ENCODE measurements around the gene ZNF514.
"Not testable (repeated sequence)": the region's sequence is repeated elsewhere in the genome, so short reads cannot be mapped to it uniquely, and the experiment has no call there.

Gene ZNF514

GRCh38 chr2:95159690-95160449 lies at the start of gene ZNF514:
ZNF514 (minus strand) TSS chr2:95159848; CDS start chr2:95153253, 6,595 bp downstream.
- FAIRE-seq (no peak), DNase-seq (ENCODE audit: insufficient read length, low spot score) (peak; percentile 75)
- peak; percentile 27; the same call in 1 of the 2 replicates for TF ChIP-seq POLR2A (IDR thresholded peaks at IDR 0.05; ENCODE audit: low read depth, low read length)

GRCh38 chr2:95208106-95208505 lies 48.5 kb upstream of the ZNF514 start:
- FAIRE-seq (no peak), DNase-seq (ENCODE audit: insufficient read length, low spot score) (no peak)
- no peak for TF ChIP-seq POLR2A (IDR thresholded peaks at IDR 0.05; ENCODE audit: low read depth, low read length)

GRCh38 chr2:95207111-95207961 lies 47.7 kb upstream of the ZNF514 start, which contains the start of gene ZNF892:
ZNF892 (plus strand) TSS chr2:95207521; CDS start chr2:95207816, 295 bp downstream.
- 0 out of 2 replicates have a peak, but pooled peaks have one; percentile 8 for TF ChIP-seq POLR2A (IDR thresholded peaks at IDR 0.05; ENCODE audit: low read depth, low read length)
- DNase-seq (ENCODE audit: insufficient read length, low spot score) (peak; percentile 57), FAIRE-seq (no peak)

- TF ChIP-seq POLR2A (IDR thresholded peaks at IDR 0.05; ENCODE audit: low read depth, low read length): no peak
- DNase-seq (ENCODE audit: insufficient read length, low spot score) (no peak), FAIRE-seq (no peak)
Observed at GRCh38 chr2:95206096-95206495, 46.4 kb upstream of the ZNF514 start.

- DNase-seq (ENCODE audit: insufficient read length, low spot score): no peak
- TF ChIP-seq POLR2A (IDR thresholded peaks at IDR 0.05; ENCODE audit: low read depth, low read length): no peak
- no peak for FAIRE-seq
Observed at GRCh38 chr2:95204396-95204795, 44.7 kb upstream of the ZNF514 start.

GRCh38 chr2:95203911-95204310 lies 44.3 kb upstream of the ZNF514 start:
- DNase-seq (ENCODE audit: insufficient read length, low spot score) (no peak), FAIRE-seq (no peak)
- no peak for TF ChIP-seq POLR2A (IDR thresholded peaks at IDR 0.05; ENCODE audit: low read depth, low read length)

- not testable (repeated sequence) for DNase-seq (ENCODE audit: insufficient read length, low spot score); FAIRE-seq
Observed at GRCh38 chr2:95192956-95193355, 33.3 kb upstream of the ZNF514 start.

GRCh38 chr2:95185973-95186372 lies 26.3 kb upstream of the ZNF514 start:
- TF ChIP-seq POLR2A (IDR thresholded peaks at IDR 0.05; ENCODE audit: low read depth, low read length): no peak
- DNase-seq (ENCODE audit: insufficient read length, low spot score) (no peak), FAIRE-seq (no peak)

- no peak for FAIRE-seq
- no peak for DNase-seq (ENCODE audit: insufficient read length, low spot score)
- TF ChIP-seq POLR2A (IDR thresholded peaks at IDR 0.05; ENCODE audit: low read depth, low read length): no peak
Observed at GRCh38 chr2:95185197-95185596, 25.5 kb upstream of the ZNF514 start.

GRCh38 chr2:95181774-95182173 lies 22.1 kb upstream of the ZNF514 start:
- FAIRE-seq: no peak
- no peak for DNase-seq (ENCODE audit: insufficient read length, low spot score)
- TF ChIP-seq POLR2A (IDR thresholded peaks at IDR 0.05; ENCODE audit: low read depth, low read length): no peak

GRCh38 chr2:95179451-95179850 lies 19.8 kb upstream of the ZNF514 start:
- DNase-seq (ENCODE audit: insufficient read length, low spot score) (no peak), FAIRE-seq (no peak)
- TF ChIP-seq POLR2A (IDR thresholded peaks at IDR 0.05; ENCODE audit: low read depth, low read length): no peak

GRCh38 chr2:95174031-95174542 lies 14.4 kb upstream of the ZNF514 start:
- FAIRE-seq: no peak
- no peak for DNase-seq (ENCODE audit: insufficient read length, low spot score)
- TF ChIP-seq POLR2A (IDR thresholded peaks at IDR 0.05; ENCODE audit: low read depth, low read length): no peak

GRCh38 chr2:95171902-95172301 lies 12.3 kb upstream of the ZNF514 start:
- no peak for TF ChIP-seq POLR2A (IDR thresholded peaks at IDR 0.05; ENCODE audit: low read depth, low read length)
- FAIRE-seq: no peak
- no peak for DNase-seq (ENCODE audit: insufficient read length, low spot score)

GRCh38 chr2:95166065-95166763 lies 6.6 kb upstream of the ZNF514 start:
- no peak for TF ChIP-seq POLR2A (IDR thresholded peaks at IDR 0.05; ENCODE audit: low read depth, low read length)
- no peak for FAIRE-seq
- DNase-seq (ENCODE audit: insufficient read length, low spot score): no peak

All from H54 (cell line).